Measurements from ENCODE around the gene PLVAP. TPM values are rescaled to one million over a fixed set of nuclear protein-coding genes. Genes with fewer than 3 reads are reported as not detected.
A peak's percentile ranks its signal among the peaks of the same experiment; 100 is the strongest.

PLVAP gene
- total RNA-seq, 1 donor from 2014 or later: not detected

- DNase-seq (ENCODE audit: low read depth) (no peak), FAIRE-seq (no peak)
- Histone ChIP-seq H3K36me3 (ENCODE audit: control insufficient read depth, insufficient read depth, low read length) (no peaks in the 10 kb centered on the region), H3K27me3 (ENCODE audit: control insufficient read depth, insufficient read depth, low read length) (no peaks in the 10 kb centered on the region), H3K4me3 (ENCODE audit: low read depth, low read length) (peak overlapping the region; percentile 17)
- no peak for TF ChIP-seq CTCF (IDR thresholded peaks at IDR 0.05; ENCODE audit: insufficient read depth, low read length, severe bottlenecking)
These were observed 13.0 kb upstream of the PLVAP start for GRCh38 chr19:17389957-17390664.

GRCh38 chr19:17389288-17389687, 12.1 kb upstream of the PLVAP start:
- H3K4me3 ChIP-seq (ENCODE audit: low read depth, low read length): no peak overlapping the region
- no peak for DNase-seq (ENCODE audit: low read depth)
- FAIRE-seq: no peak
- H3K27me3 ChIP-seq (ENCODE audit: control insufficient read depth, insufficient read depth, low read length): no peaks in the 10 kb centered on the region
- no peak for TF ChIP-seq CTCF (IDR thresholded peaks at IDR 0.05; ENCODE audit: insufficient read depth, low read length, severe bottlenecking)
- no peaks in the 10 kb centered on the region for H3K36me3 ChIP-seq (ENCODE audit: control insufficient read depth, insufficient read depth, low read length)

GRCh38 chr19:17385878-17386611, 8.9 kb upstream of the PLVAP start:
- H3K27me3 ChIP-seq (ENCODE audit: control insufficient read depth, insufficient read depth, low read length): no peaks in the 10 kb centered on the region
- DNase-seq (ENCODE audit: low read depth) (peak; percentile 14), FAIRE-seq (no peak)
- no peak overlapping the region for H3K4me3 ChIP-seq (ENCODE audit: low read depth, low read length)
- peak; percentile 99 for TF ChIP-seq CTCF (IDR thresholded peaks at IDR 0.05; ENCODE audit: insufficient read depth, low read length, severe bottlenecking)
- H3K36me3 ChIP-seq (ENCODE audit: control insufficient read depth, insufficient read depth, low read length): no peaks in the 10 kb centered on the region

GRCh38 chr19:17380426-17381138, 3.4 kb upstream of the PLVAP start:
- H3K27me3 ChIP-seq (ENCODE audit: control insufficient read depth, insufficient read depth, low read length): no peaks in the 10 kb centered on the region
- no peaks in the 10 kb centered on the region for H3K36me3 ChIP-seq (ENCODE audit: control insufficient read depth, insufficient read depth, low read length)
- FAIRE-seq: no peak
- no peak overlapping the region for H3K4me3 ChIP-seq (ENCODE audit: low read depth, low read length)
- DNase-seq (ENCODE audit: low read depth): no peak
- TF ChIP-seq CTCF (IDR thresholded peaks at IDR 0.05; ENCODE audit: insufficient read depth, low read length, severe bottlenecking): no peak

- no peak for TF ChIP-seq CTCF (IDR thresholded peaks at IDR 0.05; ENCODE audit: insufficient read depth, low read length, severe bottlenecking)
- Histone ChIP-seq H3K4me3 (ENCODE audit: low read depth, low read length) (no peak overlapping the region), H3K27me3 (ENCODE audit: control insufficient read depth, insufficient read depth, low read length) (no peaks in the 10 kb centered on the region), H3K36me3 (ENCODE audit: control insufficient read depth, insufficient read depth, low read length) (no peaks in the 10 kb centered on the region)
- DNase-seq (ENCODE audit: low read depth) (no peak), FAIRE-seq (no peak)
These were observed 2.1 kb upstream of the PLVAP start for GRCh38 chr19:17379221-17379631.

Data from bronchial epithelial cell (primary cell).